Nephron (organoid): ENCODE measurements around the gene PRIMPOL.
"Not testable (repeated sequence)": the region's sequence is repeated elsewhere in the genome, so short reads cannot be mapped to it uniquely, and the experiment has no call there.

Experiments used
- H3K27ac Mint-ChIP-seq, 3 experiments: 2 replicates each; pipeline ENCODE4 v1.8.0; 2020; ENCODE audit warnings: mixed read lengths in 3 of 3, mild to moderate bottlenecking in 2 of 3, moderate library complexity in 1 of 3
- H3K27me3 Mint-ChIP-seq: 2 replicates; pipeline ENCODE4 v1.8.0; 2021; ENCODE audit warnings: low read depth, mild to moderate bottlenecking, moderate library complexity, mixed read lengths
- H3K36me3 Mint-ChIP-seq: 2 replicates; pipeline ENCODE4 v1.8.0; 2020; ENCODE audit warnings: low read depth, mixed read lengths
- H3K4me1 Mint-ChIP-seq: 2 replicates; pipeline ENCODE4 v1.8.0; 2020; ENCODE audit warnings: mixed read lengths
- H3K4me3 Mint-ChIP-seq, 3 experiments: 2 replicates each; pipeline ENCODE4 v1.8.0; 2020; ENCODE audit warnings: mild to moderate bottlenecking in 3 of 3, mixed read lengths in 3 of 3, moderate library complexity in 2 of 3
- H3K9me3 Mint-ChIP-seq: 2 replicates; pipeline ENCODE4 v1.8.0; 2020; ENCODE audit warnings: mixed read lengths
- CTCF ChIP-seq, 3 experiments: fragments of 200-600 bp; sonication (generic); IDR thresholded peaks; one replicate each; pipeline ENCODE4 v1.5.0; 2021; ENCODE audit warnings: antibody characterized with exemption in 3 of 3; ENCODE audit not compliant: unreplicated experiment in 3 of 3

PRIMPOL gene

GRCh38 chr4:184616633-184617551 is 32.6 kb upstream of the PRIMPOL start:
- Mint-ChIP-seq H3K27me3 (no peaks in the 10 kb centered on the region), H3K4me3 (no peak overlapping the region), H3K9me3 (peaks cover 12% of the 10 kb centered on the region), H3K27ac (no peak overlapping the region), H3K4me1 (no peaks in the 10 kb centered on the region), H3K36me3 (no peaks in the 10 kb centered on the region)
- no peak for TF ChIP-seq CTCF (IDR thresholded peaks at IDR 0.05; ENCODE audit: unreplicated experiment in 3 of 3)

- Mint-ChIP-seq H3K36me3 (no peaks in the 10 kb centered on the region), H3K9me3 (peaks cover 11% of the 10 kb centered on the region), H3K27ac (no peak overlapping the region), H3K27me3 (no peaks in the 10 kb centered on the region), H3K4me1 (no peaks in the 10 kb centered on the region), H3K4me3 (no peak overlapping the region)
- TF ChIP-seq CTCF (IDR thresholded peaks at IDR 0.05; ENCODE audit: unreplicated experiment in 3 of 3): no peak
Observed at GRCh38 chr4:184617600-184618196, 31.8 kb upstream of the PRIMPOL start.

- Mint-ChIP-seq H3K27ac (no peak overlapping the region), H3K27me3 (no peaks in the 10 kb centered on the region), H3K4me3 (no peak overlapping the region), H3K4me1 (peaks cover 6% of the 10 kb centered on the region), H3K36me3 (peaks cover 18% of the 10 kb centered on the region), H3K9me3 (no peaks in the 10 kb centered on the region)
- no peak for TF ChIP-seq CTCF (IDR thresholded peaks at IDR 0.05; ENCODE audit: unreplicated experiment in 3 of 3)
Observed at GRCh38 chr4:184620212-184620867, 29.2 kb upstream of the PRIMPOL start.

GRCh38 chr4:184621518-184621917 is 28.0 kb upstream of the PRIMPOL start:
- no peak overlapping the region for H3K4me3 Mint-ChIP-seq
- TF ChIP-seq CTCF (IDR thresholded peaks at IDR 0.05; ENCODE audit: unreplicated experiment in 3 of 3): no peak
- H3K4me1 Mint-ChIP-seq: peaks cover 6% of the 10 kb centered on the region
- no peaks in the 10 kb centered on the region for H3K9me3 Mint-ChIP-seq
- H3K27ac Mint-ChIP-seq: no peak overlapping the region
- H3K36me3 Mint-ChIP-seq: peaks cover 29% of the 10 kb centered on the region
- no peaks in the 10 kb centered on the region for H3K27me3 Mint-ChIP-seq

GRCh38 chr4:184624504-184624903 is 25.0 kb upstream of the PRIMPOL start:
- peaks cover 59% of the 10 kb centered on the region for H3K36me3 Mint-ChIP-seq
- H3K4me3 Mint-ChIP-seq: not testable (repeated sequence)

GRCh38 chr4:184624972-184625554 is 24.5 kb upstream of the PRIMPOL start:
- H3K9me3 Mint-ChIP-seq: no peaks in the 10 kb centered on the region
- H3K36me3 Mint-ChIP-seq: peaks cover 62% of the 10 kb centered on the region
- no peak for TF ChIP-seq CTCF (IDR thresholded peaks at IDR 0.05; ENCODE audit: unreplicated experiment in 3 of 3)
- no peaks in the 10 kb centered on the region for H3K27me3 Mint-ChIP-seq
- H3K27ac Mint-ChIP-seq: peak overlapping the region in 1 of 3 experiments; percentile 53
- peaks cover 6% of the 10 kb centered on the region for H3K4me1 Mint-ChIP-seq
- H3K4me3 Mint-ChIP-seq: peak overlapping the region in 1 of 3 experiments; percentile 36

More at GRCh38 chr4:184624504-184624903, 25.0 kb upstream of the PRIMPOL start:
- H3K9me3 Mint-ChIP-seq, H3K27me3 Mint-ChIP-seq, H3K27ac Mint-ChIP-seq, H3K4me1 Mint-ChIP-seq: not testable (repeated sequence)

- Mint-ChIP-seq H3K27ac (peak overlapping the region in 1 of 3 experiments; percentile 53), H3K36me3 (peaks cover 70% of the 10 kb centered on the region), H3K4me3 (peak overlapping the region in 1 of 3 experiments; percentile 36)
- not testable (repeated sequence) for H3K9me3 Mint-ChIP-seq, H3K4me1 Mint-ChIP-seq, H3K27me3 Mint-ChIP-seq
Observed at GRCh38 chr4:184625783-184626596, 23.5 kb upstream of the PRIMPOL start.
